Measurements from ENCODE around the gene AURKA. TPM values are rescaled to one million over a fixed set of nuclear protein-coding genes. Genes with fewer than 3 reads are reported as not detected.
A peak's percentile ranks its signal among the peaks of the same experiment; 100 is the strongest.
"Not testable (repeated sequence)": the region's sequence is repeated elsewhere in the genome, so short reads cannot be mapped to it uniquely, and the experiment has no call there.

AURKA gene
- total RNA-seq, 1 experiment from 2014 or later, result 212 TPM

GRCh38 chr20:56391596-56392131 lies 351 bp downstream of the AURKA start:
- DNase-seq (ENCODE audit: low read depth), result no peak

GRCh38 chr20:56391037-56391436 lies 978 bp downstream of the AURKA start:
- DNase-seq (ENCODE audit: low read depth), result no peak

- not testable (repeated sequence) for DNase-seq (ENCODE audit: low read depth)
Measured at GRCh38 chr20:56390396-56390795, 1.6 kb downstream of the AURKA start.

- DNase-seq (ENCODE audit: low read depth), result no peak
Measured at GRCh38 chr20:56389807-56390206, 2.2 kb downstream of the AURKA start.

GRCh38 chr20:56388882-56389281 lies 3.1 kb downstream of the AURKA start:
- DNase-seq (ENCODE audit: low read depth), result no peak

- no peak for DNase-seq (ENCODE audit: low read depth)
Measured at GRCh38 chr20:56386219-56386618, 5.8 kb downstream of the AURKA start.

- no peak for DNase-seq (ENCODE audit: low read depth)
Measured at GRCh38 chr20:56385130-56385529, 6.9 kb downstream of the AURKA start.

- no peak for DNase-seq (ENCODE audit: low read depth)
Measured at GRCh38 chr20:56383334-56383733, 8.7 kb downstream of the AURKA start.

- DNase-seq (ENCODE audit: low read depth), result no peak
Measured at GRCh38 chr20:56382696-56383095, 9.3 kb downstream of the AURKA start.

- no peak for DNase-seq (ENCODE audit: low read depth)
Measured at GRCh38 chr20:56381501-56381900, 10.5 kb downstream of the AURKA start.

- peak; percentile 22 for DNase-seq (ENCODE audit: low read depth)
Measured at GRCh38 chr20:56380375-56380774, 11.6 kb downstream of the AURKA start.

GRCh38 chr20:56378386-56378785 lies 13.6 kb downstream of the AURKA start:
- DNase-seq (ENCODE audit: low read depth), result no peak

- no peak for DNase-seq (ENCODE audit: low read depth)
Measured at GRCh38 chr20:56376331-56376730, 15.7 kb downstream of the AURKA start.

- peak; percentile 82 for DNase-seq (ENCODE audit: low read depth)
Measured at GRCh38 chr20:56373942-56374341, 18.1 kb downstream of the AURKA start.

- DNase-seq (ENCODE audit: low read depth), result no peak
Measured at GRCh38 chr20:56372850-56373249, 19.2 kb downstream of the AURKA start.

- DNase-seq (ENCODE audit: low read depth), result no peak
Measured at GRCh38 chr20:56371977-56372376, 20.0 kb downstream of the AURKA start.

- no peak for DNase-seq (ENCODE audit: low read depth)
Measured at GRCh38 chr20:56369179-56369578, 22.8 kb downstream of the AURKA start.

GRCh38 chr20:56368351-56369134 lies 23.5 kb downstream of the AURKA start:
- DNase-seq (ENCODE audit: low read depth), result no peak

- no peak for DNase-seq (ENCODE audit: low read depth)
Measured at GRCh38 chr20:56363491-56363890, 28.5 kb downstream of the AURKA start.

- no peak for DNase-seq (ENCODE audit: low read depth)
Measured at GRCh38 chr20:56362833-56363413, 29.1 kb downstream of the AURKA start.

GRCh38 chr20:56361900-56362299 lies 30.1 kb downstream of the AURKA start:
- DNase-seq (ENCODE audit: low read depth), result peak; percentile 17

GRCh38 chr20:56360908-56361205 lies 31.2 kb downstream of the AURKA start:
- no peak for DNase-seq (ENCODE audit: low read depth)

GRCh38 chr20:56360133-56360907 lies 31.7 kb downstream of the AURKA start:
- DNase-seq (ENCODE audit: low read depth), result no peak
